CD4-positive, alpha-beta memory T cell (primary cell): ENCODE measurements around the gene PDS5B. TPM values are rescaled to one million over a fixed set of nuclear protein-coding genes. Genes with fewer than 3 reads are reported as not detected.
A peak's percentile ranks its signal among the peaks of the same experiment; 100 is the strongest.
"Not testable (repeated sequence)": the region's sequence is repeated elsewhere in the genome, so short reads cannot be mapped to it uniquely, and the experiment has no call there.

Experiments used
- CTCF ChIA-PET: fragments of 350-600 bp; sonication (Branson Sonifier 250); formaldehyde crosslinking; loops from one replicate; lab custom pipeline; 2021; ENCODE audit warnings: inconsistent platforms; ENCODE audit not compliant: partially characterized antibody; lab: Charles Lee
- POLR2A ChIA-PET: fragments of 350-600 bp; sonication (Branson Sonifier 250); formaldehyde crosslinking; loops from one replicate; lab custom pipeline; 2021; ENCODE audit not compliant: partially characterized antibody; lab: Charles Lee
- DNase-seq, 5 donors: peaks; one replicate each; pipeline versions ENCODE4 v3.0.0 to v3.0.0-alpha.2; 2020 to 2022; ENCODE audit warnings: mixed read lengths in 1 of 5
- H3K27ac ChIP-seq: one replicate; pipeline ENCODE4 v1.7.0; 2013; ENCODE audit warnings: low read depth, low read length
- H3K27me3 ChIP-seq: 2 replicates; pipeline ENCODE4 v1.7.0; 2013; ENCODE audit warnings: mild to moderate bottlenecking, low read length, moderate library complexity; ENCODE audit not compliant: insufficient read depth
- H3K36me3 ChIP-seq: 2 replicates; pipeline ENCODE4 v1.7.0; 2013; ENCODE audit warnings: mild to moderate bottlenecking, low read length, moderate library complexity; ENCODE audit not compliant: insufficient read depth
- H3K4me1 ChIP-seq: 2 replicates; pipeline ENCODE4 v1.7.0; 2013; ENCODE audit warnings: mild to moderate bottlenecking, low read length, moderate library complexity; ENCODE audit not compliant: insufficient read depth
- H3K4me3 ChIP-seq, 2 donors: one replicate each; pipeline ENCODE4 v1.7.0; 2013; ENCODE audit warnings: low read length in 2 of 2, mild to moderate bottlenecking in 1 of 2
- H3K9me3 ChIP-seq, 2 donors: one replicate each; pipeline ENCODE4 v1.7.0; 2013; ENCODE audit warnings: low read length in 2 of 2, control low read depth in 1 of 2; ENCODE audit not compliant: control insufficient read depth in 1 of 2
- H3K27ac Mint-ChIP-seq, 7 donors: one replicate each; pipeline ENCODE4 v1.8.0; 2020 to 2021; ENCODE audit warnings: mixed read lengths in 7 of 7, mild to moderate bottlenecking in 6 of 7, inconsistent platforms in 3 of 7, moderate library complexity in 3 of 7
- H3K27me3 Mint-ChIP-seq, 2 donors: one replicate each; pipeline ENCODE4 v1.8.0; 2020 to 2021; ENCODE audit warnings: mixed read lengths in 2 of 2
- H3K36me3 Mint-ChIP-seq, 2 donors: one replicate each; pipeline ENCODE4 v1.8.0; 2020 to 2021; ENCODE audit warnings: mixed read lengths in 2 of 2, inconsistent platforms in 1 of 2, mild to moderate bottlenecking in 1 of 2
- H3K4me1 Mint-ChIP-seq, 4 donors: one replicate each; pipeline ENCODE4 v1.8.0; 2020 to 2021; ENCODE audit warnings: mixed read lengths in 4 of 4, mild to moderate bottlenecking in 1 of 4
- H3K4me3 Mint-ChIP-seq, 8 donors: one replicate each; pipeline ENCODE4 v1.8.0; 2020 to 2021; ENCODE audit warnings: mixed read lengths in 8 of 8, mild to moderate bottlenecking in 7 of 8, moderate library complexity in 6 of 8, inconsistent platforms in 3 of 8
- H3K9me3 Mint-ChIP-seq, 8 donors: one replicate each; pipeline ENCODE4 v1.8.0; 2020 to 2021; ENCODE audit warnings: mixed read lengths in 8 of 8, mild to moderate bottlenecking in 5 of 8, inconsistent platforms in 3 of 8, moderate library complexity in 1 of 8
- intact Hi-C: fragments of 100-400 bp; cut with micrococcal nuclease; formaldehyde crosslinking; loops from one replicate; pipeline ENCODE4 v1.15.1; 2023
- polyA plus RNA-seq, 2 donors: library from polyadenylated mRNA; unstranded; fragments of 300-500 nt; fragmentation: Illumina TruSeq; gene quantifications; one replicate each; pipeline ENCODE4 v1.2.3, GENCODE V29; 2021
- total RNA-seq, 2 experiments: library from RNA; stranded (reverse); gene quantifications; one replicate each; pipeline ENCODE4 v1.2.3, GENCODE V29; 2021

PDS5B gene
- total and polyA plus RNA-seq, 4 experiments from 2014 or later, result 28.7 to 56.3 (median 42.4) TPM

GRCh38 chr13:32548837-32549236, 37.4 kb upstream of the PDS5B start:
- H3K27ac Mint-ChIP-seq, result no peak overlapping the region
- H3K4me1 ChIP-seq, result no peaks in the 10 kb centered on the region
- POLR2A ChIA-PET, result no interaction called here

GRCh38 chr13:32549788-32550187, 36.5 kb upstream of the PDS5B start:
- Mint-ChIP-seq H3K27ac (no peak overlapping the region), H3K9me3 (peaks cover 0 to 2% (median 0%) of the 10 kb centered on the region in 8 donors), H3K27me3 (peaks cover 3 to 5% of the 10 kb centered on the region in 2 donors), H3K36me3 (no peaks in the 10 kb centered on the region), H3K4me1 (no peaks in the 10 kb centered on the region), H3K4me3 (no peak overlapping the region)
- intact Hi-C loops, result no loop called here
- ChIA-PET POLR2A (no interaction called here), CTCF (no interaction called here)
- no peaks in the 10 kb centered on the region for H3K36me3 ChIP-seq
- no peak overlapping the region for H3K4me3 ChIP-seq
- H3K9me3 ChIP-seq, result no peaks in the 10 kb centered on the region
- H3K27me3 ChIP-seq, result no peaks in the 10 kb centered on the region
- H3K4me1 ChIP-seq, result no peaks in the 10 kb centered on the region
- DNase-seq, result no peak
- no peak overlapping the region for H3K27ac ChIP-seq

More at GRCh38 chr13:32548837-32549236, 37.4 kb upstream of the PDS5B start:
- Histone ChIP-seq H3K9me3 (no peaks in the 10 kb centered on the region), H3K4me3 (no peak overlapping the region), H3K27ac (no peak overlapping the region), H3K27me3 (no peaks in the 10 kb centered on the region), H3K36me3 (no peaks in the 10 kb centered on the region)
- Mint-ChIP-seq H3K4me3 (no peak overlapping the region), H3K4me1 (no peaks in the 10 kb centered on the region), H3K36me3 (no peaks in the 10 kb centered on the region), H3K27me3 (peaks cover 5% of the 10 kb centered on the region in 2 donors), H3K9me3 (no peaks in the 10 kb centered on the region)
- DNase-seq, result no peak
- CTCF ChIA-PET, result no interaction called here
- intact Hi-C loops, result no loop called here

- H3K27me3 Mint-ChIP-seq, result peaks cover 0 to 3% of the 10 kb centered on the region in 2 donors
- peaks cover 0 to 2% (median 0%) of the 10 kb centered on the region in 8 donors for H3K9me3 Mint-ChIP-seq
- DNase-seq, result no peak
- H3K9me3 ChIP-seq, result no peaks in the 10 kb centered on the region
- ChIA-PET POLR2A (no interaction called here), CTCF (no interaction called here)
- no peaks in the 10 kb centered on the region for H3K4me1 ChIP-seq
- H3K27ac ChIP-seq, result no peak overlapping the region
- no peaks in the 10 kb centered on the region for H3K27me3 ChIP-seq
- no peaks in the 10 kb centered on the region for H3K36me3 Mint-ChIP-seq
- intact Hi-C loops, result no loop called here
- H3K27ac Mint-ChIP-seq, result no peak overlapping the region
- H3K36me3 ChIP-seq, result no peaks in the 10 kb centered on the region
- H3K4me1 Mint-ChIP-seq, result no peaks in the 10 kb centered on the region
- H3K4me3 ChIP-seq, result no peak overlapping the region
- H3K4me3 Mint-ChIP-seq, result peak overlapping the region in 1 of 8 donors; percentile 2
These were observed 32.5 kb upstream of the PDS5B start for GRCh38 chr13:32553720-32554119.

DNA sequence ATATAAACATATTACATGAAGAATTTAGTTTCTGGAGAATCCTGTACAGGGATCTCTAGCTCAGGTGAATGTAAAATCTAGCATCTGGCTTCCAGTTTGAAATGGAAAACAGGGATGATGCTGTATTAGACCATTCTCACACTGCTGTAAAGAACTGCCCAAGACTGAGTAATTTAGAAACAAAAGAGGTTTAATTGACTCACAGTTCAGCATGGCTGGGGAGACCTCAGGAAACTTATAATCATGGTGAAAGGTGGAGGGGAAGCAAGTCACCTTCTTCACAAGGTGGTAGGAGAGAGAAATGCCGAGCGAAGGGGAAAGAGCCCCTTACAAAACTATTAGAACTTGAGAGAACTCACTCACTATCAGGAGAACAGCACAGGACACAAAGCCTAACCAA, 30.6 kb upstream of the PDS5B start:
- no peak overlapping the region for H3K27ac Mint-ChIP-seq
- peaks cover 0 to 3% of the 10 kb centered on the region in 2 donors for H3K36me3 Mint-ChIP-seq
- peaks cover 0 to 4% (median 2%) of the 10 kb centered on the region in 8 donors for H3K9me3 Mint-ChIP-seq
- ChIA-PET POLR2A (no interaction called here), CTCF (interaction anchor here (2.2 kb wide), 1 partner anchor 26 kb away, joined by 7 read pairs; no protein-coding TSS in a partner anchor)
- no peak for DNase-seq
- Histone ChIP-seq H3K4me3 (no peak overlapping the region), H3K27ac (no peak overlapping the region), H3K4me1 (no peaks in the 10 kb centered on the region), H3K36me3 (no peaks in the 10 kb centered on the region), H3K27me3 (no peaks in the 10 kb centered on the region), H3K9me3 (no peaks in the 10 kb centered on the region)
- intact Hi-C loops, result no loop called here
- no peak overlapping the region for H3K4me3 Mint-ChIP-seq
- no peaks in the 10 kb centered on the region for H3K4me1 Mint-ChIP-seq
- peaks cover 0 to 3% of the 10 kb centered on the region in 2 donors for H3K27me3 Mint-ChIP-seq

- H3K9me3 Mint-ChIP-seq, result peaks cover 0 to 29% (median 20%) of the 10 kb centered on the region in 8 donors
- H3K27ac ChIP-seq, intact Hi-C loops, H3K36me3 ChIP-seq, H3K27me3 Mint-ChIP-seq, H3K27ac Mint-ChIP-seq, H3K4me3 Mint-ChIP-seq, H3K4me3 ChIP-seq, DNase-seq, H3K9me3 ChIP-seq, POLR2A ChIA-PET, H3K36me3 Mint-ChIP-seq, CTCF ChIA-PET, H3K4me1 ChIP-seq, H3K4me1 Mint-ChIP-seq, H3K27me3 ChIP-seq: not testable (repeated sequence)
These were observed 25.4 kb upstream of the PDS5B start for GRCh38 chr13:32560842-32561241.

DNA sequence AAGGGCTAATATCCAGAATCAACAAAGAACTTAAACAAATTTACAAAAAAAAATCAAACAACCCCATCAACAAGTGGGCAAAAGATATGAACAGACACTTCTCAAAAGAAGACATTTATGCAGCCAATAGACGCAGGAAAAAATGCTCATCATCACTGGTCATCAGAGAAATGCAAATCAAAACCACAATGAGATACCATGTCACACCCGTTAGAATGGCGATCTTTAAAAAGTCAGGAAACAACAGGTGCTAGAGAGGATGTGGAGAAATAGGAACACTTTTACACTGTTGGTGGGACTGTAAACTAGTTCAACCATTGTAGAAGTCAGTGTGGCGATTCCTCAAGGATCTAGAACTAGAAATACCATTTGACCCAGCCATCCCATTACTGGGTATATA, 10.6 kb upstream of the PDS5B start:
- H3K36me3 Mint-ChIP-seq, H3K9me3 ChIP-seq, H3K4me3 Mint-ChIP-seq, H3K27ac Mint-ChIP-seq, H3K4me3 ChIP-seq, intact Hi-C loops, CTCF ChIA-PET, H3K36me3 ChIP-seq, DNase-seq, H3K27me3 Mint-ChIP-seq, H3K27ac ChIP-seq, H3K27me3 ChIP-seq, H3K4me1 ChIP-seq, POLR2A ChIA-PET, H3K4me1 Mint-ChIP-seq: not testable (repeated sequence)
- peaks cover 0 to 24% (median 12%) of the 10 kb centered on the region in 8 donors for H3K9me3 Mint-ChIP-seq

GRCh38 chr13:32577032-32577431, 9.2 kb upstream of the PDS5B start:
- Histone ChIP-seq H3K4me1 (no peaks in the 10 kb centered on the region), H3K9me3 (no peaks in the 10 kb centered on the region), H3K4me3 (no peak overlapping the region), H3K27me3 (no peaks in the 10 kb centered on the region), H3K36me3 (no peaks in the 10 kb centered on the region), H3K27ac (no peak overlapping the region)
- Mint-ChIP-seq H3K27me3 (no peaks in the 10 kb centered on the region), H3K36me3 (peaks cover 7 to 8% of the 10 kb centered on the region in 2 donors), H3K4me1 (no peaks in the 10 kb centered on the region), H3K9me3 (peaks cover 0 to 24% (median 12%) of the 10 kb centered on the region in 8 donors), H3K4me3 (no peak overlapping the region), H3K27ac (peak overlapping the region in 1 of 7 donors; percentile 13)
- ChIA-PET POLR2A (no interaction called here), CTCF (no interaction called here)
- intact Hi-C loops, result no loop called here
- DNase-seq, result no peak
